D721Med (cell line): ENCODE measurements around the gene OS9.
A peak's percentile ranks its signal among the peaks of the same experiment; 100 is the strongest.

ENCODE experiments used
- DNase-seq: peaks from one replicate; pipeline ENCODE4 v3.0.0; 2011; ENCODE audit warnings: low spot score; ENCODE audit not compliant: insufficient read length
- FAIRE-seq: peaks from 2 replicates; lab custom pipeline; 2011; peaks lifted over from hg19 to GRCh38; lab: Jason Lieb, UNC
- CTCF ChIP-seq: IDR thresholded peaks from 2 replicates; pipeline ENCODE4 v1.5.1; 2012; ENCODE audit warnings: mild to moderate bottlenecking, control low read depth; ENCODE audit not compliant: insufficient read depth; ENCODE audit errors: missing control alignments

The OS9 gene

GRCh38 chr12:57745485-57745881 is 51.6 kb downstream of the OS9 start:
- TF ChIP-seq CTCF = no peak
- FAIRE-seq (no peak), DNase-seq (no peak)

GRCh38 chr12:57746025-57746424 is 52.1 kb downstream of the OS9 start:
- TF ChIP-seq CTCF = no peak
- FAIRE-seq = no peak
- DNase-seq = no peak

- no peak for TF ChIP-seq CTCF
- FAIRE-seq = no peak
- no peak for DNase-seq
Measured at GRCh38 chr12:57749061-57749460, 55.1 kb downstream of the OS9 start.

GRCh38 chr12:57750561-57751431 is 56.9 kb downstream of the OS9 start:
- FAIRE-seq = no peak
- no peak for TF ChIP-seq CTCF

GRCh38 chr12:57751432-57751787 is 57.5 kb downstream of the OS9 start:
- FAIRE-seq (no peak), DNase-seq (no peak)
- TF ChIP-seq CTCF = no peak

More at GRCh38 chr12:57750561-57751431, 56.9 kb downstream of the OS9 start:
- DNase-seq = no peak

- TF ChIP-seq CTCF = no peak
- DNase-seq = peak; percentile 55
- FAIRE-seq = no peak
Measured at GRCh38 chr12:57751788-57752667, 58.1 kb downstream of the OS9 start, which contains the start of gene CDK4. Gene CDK4 (minus strand): TSS chr12:57752310. CDS start chr12:57751717, 593 bp downstream.
